ENCODE data around the gene RBPJL. TPM values are rescaled to one million over a fixed set of nuclear protein-coding genes. Genes with fewer than 3 reads are reported as not detected.

The RBPJL gene
- total and polyA plus RNA-seq, 2 of the 13 experiments (the other 11 are each of a cell fraction or from before 2014, with no cell fraction given), result not detected

- TF ChIP-seq, protein P1, sequence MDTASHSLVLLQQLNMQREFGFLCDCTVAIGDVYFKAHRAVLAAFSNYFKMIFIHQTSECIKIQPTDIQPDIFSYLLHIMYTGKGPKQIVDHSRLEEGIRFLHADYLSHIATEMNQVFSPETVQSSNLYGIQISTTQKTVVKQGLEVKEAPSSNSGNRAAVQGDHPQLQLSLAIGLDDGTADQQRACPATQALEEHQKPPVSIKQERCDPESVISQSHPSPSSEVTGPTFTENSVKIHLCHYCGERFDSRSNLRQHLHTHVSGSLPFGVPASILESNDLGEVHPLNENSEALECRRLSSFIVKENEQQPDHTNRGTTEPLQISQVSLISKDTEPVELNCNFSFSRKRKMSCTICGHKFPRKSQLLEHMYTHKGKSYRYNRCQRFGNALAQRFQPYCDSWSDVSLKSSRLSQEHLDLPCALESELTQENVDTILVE (CRISPR knock-in tag; IDR thresholded peaks at IDR 0.05), result no peak
- TF ChIP-seq ZNF430 (CRISPR knock-in tag; IDR thresholded peaks at IDR 0.05), result peak; percentile 20
- TF ChIP-seq RXRA (CRISPR knock-in tag; IDR thresholded peaks at IDR 0.05), result no peak; the same call in 1 of the 2 replicates
- 0 out of 2 replicates have a peak, but pooled peaks have one; percentile 20 for TF ChIP-seq ZBTB8A (CRISPR knock-in tag; IDR thresholded peaks at IDR 0.05; ENCODE audit: borderline replicate concordance, low read depth)
- 0 out of 2 replicates have a peak, but pooled peaks have one; percentile 35 for TF ChIP-seq GZF1 (CRISPR knock-in tag; IDR thresholded peaks at IDR 0.05)
- TF ChIP-seq ZMYM3 (CRISPR knock-in tag; IDR thresholded peaks at IDR 0.05), result peak; percentile 96
- TF ChIP-seq, protein P2, sequence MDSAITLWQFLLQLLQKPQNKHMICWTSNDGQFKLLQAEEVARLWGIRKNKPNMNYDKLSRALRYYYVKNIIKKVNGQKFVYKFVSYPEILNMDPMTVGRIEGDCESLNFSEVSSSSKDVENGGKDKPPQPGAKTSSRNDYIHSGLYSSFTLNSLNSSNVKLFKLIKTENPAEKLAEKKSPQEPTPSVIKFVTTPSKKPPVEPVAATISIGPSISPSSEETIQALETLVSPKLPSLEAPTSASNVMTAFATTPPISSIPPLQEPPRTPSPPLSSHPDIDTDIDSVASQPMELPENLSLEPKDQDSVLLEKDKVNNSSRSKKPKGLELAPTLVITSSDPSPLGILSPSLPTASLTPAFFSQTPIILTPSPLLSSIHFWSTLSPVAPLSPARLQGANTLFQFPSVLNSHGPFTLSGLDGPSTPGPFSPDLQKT (CRISPR knock-in tag; IDR thresholded peaks at IDR 0.05; ENCODE audit: borderline replicate concordance), result no peak
- TF ChIP-seq, protein P3, sequence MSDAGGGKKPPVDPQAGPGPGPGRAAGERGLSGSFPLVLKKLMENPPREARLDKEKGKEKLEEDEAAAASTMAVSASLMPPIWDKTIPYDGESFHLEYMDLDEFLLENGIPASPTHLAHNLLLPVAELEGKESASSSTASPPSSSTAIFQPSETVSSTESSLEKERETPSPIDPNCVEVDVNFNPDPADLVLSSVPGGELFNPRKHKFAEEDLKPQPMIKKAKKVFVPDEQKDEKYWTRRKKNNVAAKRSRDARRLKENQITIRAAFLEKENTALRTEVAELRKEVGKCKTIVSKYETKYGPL (CRISPR knock-in tag; IDR thresholded peaks at IDR 0.05), result no peak
- TF ChIP-seq ZNF296 (CRISPR knock-in tag; conservative IDR thresholded peaks at IDR 0.05), result no peak
- TF ChIP-seq ZNF83 (CRISPR knock-in tag; IDR thresholded peaks at IDR 0.05; ENCODE audit: borderline replicate concordance), result no peak
- TF ChIP-seq FUBP1 (CRISPR knock-in tag; IDR thresholded peaks at IDR 0.05; ENCODE audit: borderline replicate concordance), result no peak
- TF ChIP-seq ZNF75D (CRISPR knock-in tag; IDR thresholded peaks at IDR 0.05; ENCODE audit: borderline replicate concordance), result no peak
- TF ChIP-seq KLF15 (CRISPR knock-in tag; IDR thresholded peaks at IDR 0.05; ENCODE audit: borderline replicate concordance), result no peak
- no peak for TF ChIP-seq ZNF709 (CRISPR knock-in tag; IDR thresholded peaks at IDR 0.05)
- no peak for TF ChIP-seq GATA4 (IDR thresholded peaks at IDR 0.05; ENCODE audit: borderline replicate concordance, low read depth)
- no peak for TF ChIP-seq CENPBD1 (CRISPR knock-in tag; IDR thresholded peaks at IDR 0.05; ENCODE audit: borderline replicate concordance, low read depth)
- TF ChIP-seq ETV6 (CRISPR knock-in tag; conservative IDR thresholded peaks at IDR 0.05), result no peak
- no peak for TF ChIP-seq ELF3 (CRISPR knock-in tag; IDR thresholded peaks at IDR 0.05)
Observed at GRCh38 chr20:45337367-45338120, 30.9 kb downstream of the RBPJL start (continued).

All from HepG2 (cell line).